Measurements from ENCODE around the gene KRT75.
"Not testable (repeated sequence)": the region's sequence is repeated elsewhere in the genome, so short reads cannot be mapped to it uniquely, and the experiment has no call there.

Gene KRT75

DNA sequence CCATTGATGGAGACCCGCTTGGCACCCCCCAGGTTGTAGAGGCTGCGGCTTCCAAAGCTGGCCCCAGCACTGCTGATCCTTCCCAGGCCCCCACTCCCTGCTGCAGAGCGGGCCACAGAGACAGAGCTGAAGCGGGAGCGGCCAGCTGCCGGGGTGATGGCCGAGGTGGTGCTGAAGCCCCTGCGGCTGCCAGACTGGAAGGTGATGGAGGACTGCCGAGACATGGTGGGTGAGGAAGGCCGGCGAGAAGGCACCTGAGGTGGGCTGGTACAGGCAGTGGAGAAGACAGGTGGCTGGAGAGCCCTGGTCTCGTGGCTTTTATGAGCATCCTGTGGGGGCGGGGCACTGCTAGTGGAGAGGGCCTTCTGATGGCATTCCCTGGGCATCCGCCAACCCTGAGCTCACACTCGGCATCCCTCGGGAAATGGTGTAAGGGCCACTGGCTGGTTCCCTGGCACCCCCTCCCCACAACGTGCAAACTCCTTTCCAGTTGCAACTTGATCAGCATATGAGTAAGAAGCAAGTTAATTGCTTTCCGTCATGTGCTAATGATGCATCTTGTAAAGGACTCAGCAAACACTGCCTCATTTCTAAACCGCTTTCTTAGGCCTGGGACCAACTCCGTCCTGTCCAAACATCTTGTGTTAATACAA is at the start of gene KRT75:
Gene KRT75, minus strand, starts transcription at position 291 of the 653 bp plus-strand sequence. Its CDS starts 67 bp downstream, at position 224.
- no peak for DNase-seq

DNA sequence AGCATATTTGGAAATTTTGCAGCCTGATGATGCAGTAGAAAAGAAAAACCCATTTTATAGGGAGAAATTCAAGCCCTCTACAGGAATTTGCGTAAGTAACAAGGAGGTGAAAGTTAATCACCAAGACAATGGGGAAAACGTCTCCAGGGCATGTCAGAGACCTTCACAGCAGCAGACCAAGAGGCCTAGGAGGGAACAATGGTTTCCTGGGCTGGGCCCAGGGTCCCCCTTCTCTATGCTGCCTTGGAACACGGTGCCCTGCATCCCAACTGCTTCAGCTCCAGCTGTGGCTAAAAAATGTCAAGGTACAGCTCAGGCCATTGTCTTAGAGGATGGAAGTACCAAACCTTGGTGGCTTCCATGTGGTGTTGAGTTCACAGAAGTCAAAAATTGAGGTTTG is 45.9 kb upstream of the KRT75 start:
- DNase-seq = no peak

DNA sequence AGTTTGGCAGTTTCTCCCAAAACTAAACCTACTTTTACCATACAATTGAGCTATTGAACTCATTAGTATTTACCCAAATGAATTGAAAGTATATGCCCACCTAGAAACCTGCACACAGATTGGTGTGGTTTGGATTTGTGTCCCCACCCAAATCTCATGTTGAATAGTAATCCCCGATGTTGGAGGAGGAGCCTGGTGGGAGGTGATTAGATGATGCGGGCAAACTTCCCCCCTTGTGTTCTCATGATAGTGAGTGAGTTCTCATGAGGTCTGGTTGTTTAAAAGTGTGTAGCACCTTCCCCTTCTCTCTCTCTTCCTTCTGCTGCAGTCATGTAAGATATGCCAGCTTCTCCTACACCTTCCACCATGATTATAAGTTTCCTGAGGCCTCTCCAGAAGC is 43.5 kb upstream of the KRT75 start:
- no peak for DNase-seq

DNA sequence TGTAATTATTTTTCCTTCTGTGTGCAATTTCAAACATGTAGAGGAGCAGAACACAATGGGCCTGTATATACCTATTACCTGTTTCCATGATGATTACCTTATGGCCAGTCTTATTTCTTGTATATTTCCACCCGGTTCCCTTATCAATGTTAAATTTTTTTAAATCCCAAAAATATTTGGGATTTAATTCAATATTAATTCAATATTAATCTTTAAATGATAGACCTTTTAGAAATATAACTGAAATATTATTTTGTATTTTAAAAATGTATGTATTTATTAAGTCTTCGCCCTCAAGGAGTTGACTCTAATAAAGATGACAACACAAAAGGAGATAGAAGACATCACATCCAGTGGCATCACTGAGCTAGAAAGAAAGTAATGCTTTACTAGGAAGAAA is 40.0 kb upstream of the KRT75 start:
- DNase-seq = no peak

DNA sequence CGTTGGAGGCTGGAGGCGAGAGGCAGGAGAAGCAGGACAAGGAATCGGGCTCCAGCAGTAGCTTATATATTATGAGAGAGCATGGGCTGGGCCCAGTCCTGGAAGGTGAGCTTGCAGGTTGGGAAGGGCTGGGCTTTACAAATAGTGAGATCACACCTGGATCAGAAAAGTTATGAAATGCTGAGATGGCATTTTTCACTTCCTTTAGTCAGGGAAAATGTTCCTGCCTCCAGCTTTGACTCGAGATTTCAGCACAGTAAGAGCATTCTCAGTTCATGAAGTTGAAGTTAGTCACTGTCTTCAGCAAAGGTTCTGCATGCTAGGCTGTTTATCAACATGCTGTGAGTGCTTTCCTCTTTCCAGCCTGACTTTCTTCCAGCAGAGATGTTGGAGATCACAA is 39.6 kb upstream of the KRT75 start, which contains the start of gene KRT6C:
Gene KRT6C, minus strand, starts transcription at position 38 of the 400 bp plus-strand sequence. CDS start 68 bp downstream, outside the sequence.
- no peak for DNase-seq

DNA sequence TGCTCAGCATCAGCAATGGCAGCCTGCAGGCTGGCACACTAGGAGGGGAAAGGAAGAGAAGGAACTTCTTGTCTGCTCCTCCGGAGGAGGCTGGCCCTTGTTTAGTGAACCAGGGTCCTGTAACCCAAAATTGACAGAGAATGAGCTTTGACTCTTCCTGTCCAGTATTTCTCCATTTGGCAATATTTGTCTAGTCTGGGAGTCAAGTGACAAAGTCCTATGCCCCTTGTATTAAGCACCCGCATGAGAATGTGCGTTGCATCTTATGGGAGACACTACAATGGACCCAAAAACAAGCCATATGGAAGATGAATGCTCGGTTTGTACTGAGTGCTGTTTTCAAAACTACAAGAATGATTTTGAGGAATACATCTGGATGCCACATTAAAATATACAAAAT is 35.7 kb upstream of the KRT75 start:
- no peak for DNase-seq

DNA sequence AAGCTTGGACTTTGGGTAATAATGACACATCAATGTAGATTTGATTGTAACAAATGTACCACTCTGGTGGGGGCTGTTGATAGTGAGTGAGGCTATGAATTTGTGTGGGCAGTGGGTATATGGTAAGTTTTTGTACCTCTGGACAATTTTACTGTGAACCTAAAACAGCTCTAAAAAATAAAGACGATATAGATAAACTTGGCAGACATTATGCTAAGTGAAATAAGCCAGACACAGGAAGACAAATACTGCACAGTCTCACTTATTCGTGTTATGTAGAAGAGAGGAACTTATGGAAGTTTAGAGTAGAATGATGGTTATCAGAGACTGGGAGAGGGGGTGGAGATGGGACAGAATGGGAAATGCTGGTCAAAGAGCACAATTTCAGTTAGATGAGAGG is 30.7 kb upstream of the KRT75 start:
- DNase-seq = no peak

DNA sequence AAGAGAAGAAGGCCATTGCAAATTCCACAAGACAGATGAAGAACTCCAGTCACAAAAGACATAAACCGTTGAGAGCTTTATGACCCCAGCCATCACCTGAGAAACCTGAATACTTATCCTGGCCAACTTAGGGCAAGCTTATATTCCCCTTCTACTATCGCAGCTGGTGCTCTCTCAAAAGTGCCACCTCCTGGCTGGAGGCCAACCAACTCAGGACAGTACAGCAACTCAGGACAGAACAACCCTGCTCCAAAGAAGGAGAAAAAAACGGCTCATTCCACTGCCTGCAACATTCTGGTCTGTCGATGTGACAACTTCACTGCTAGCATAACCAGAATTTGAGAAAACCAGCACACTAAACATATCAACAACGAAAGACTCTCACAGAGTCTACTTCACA is 27.5 kb upstream of the KRT75 start:
- no peak for DNase-seq

DNA sequence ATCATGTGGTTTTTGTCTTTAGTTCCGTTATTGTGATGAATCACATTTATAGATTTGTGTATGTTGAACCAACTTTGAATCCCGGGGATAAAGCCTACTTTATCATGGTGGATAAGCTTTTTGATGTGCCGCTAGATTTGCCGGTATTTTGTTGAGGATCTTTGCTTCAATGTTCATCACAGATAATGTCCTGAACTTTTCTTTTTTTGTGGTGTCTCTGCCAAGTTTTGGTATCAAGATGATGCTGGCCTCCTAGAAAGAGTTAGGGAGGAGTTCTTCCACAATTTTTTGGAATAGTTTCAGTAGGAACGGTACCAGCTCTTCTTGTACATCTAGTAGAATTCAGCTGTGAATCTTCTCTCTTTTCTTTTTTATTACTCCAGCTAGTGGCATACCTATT is 24.7 kb upstream of the KRT75 start:
- no peak for DNase-seq

DNA sequence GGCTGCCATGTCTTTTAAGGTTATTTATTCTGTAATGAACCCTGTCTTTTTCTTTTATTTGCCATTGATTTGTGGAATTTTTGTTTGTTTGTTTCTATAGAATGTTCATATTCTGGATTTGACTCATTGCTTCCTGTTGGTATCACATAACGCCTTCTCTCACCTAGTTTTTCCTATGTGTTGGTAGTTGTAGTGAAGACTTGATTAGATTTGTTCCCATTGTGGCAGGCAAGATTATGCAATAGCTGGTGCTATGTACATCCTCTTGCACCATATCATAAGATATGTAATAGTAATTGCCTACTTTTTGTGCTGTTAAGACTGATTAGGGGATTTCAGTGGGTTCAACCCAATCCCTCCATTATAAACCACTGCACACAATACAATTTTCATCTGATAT is 21.6 kb upstream of the KRT75 start:
- no peak for DNase-seq

DNA sequence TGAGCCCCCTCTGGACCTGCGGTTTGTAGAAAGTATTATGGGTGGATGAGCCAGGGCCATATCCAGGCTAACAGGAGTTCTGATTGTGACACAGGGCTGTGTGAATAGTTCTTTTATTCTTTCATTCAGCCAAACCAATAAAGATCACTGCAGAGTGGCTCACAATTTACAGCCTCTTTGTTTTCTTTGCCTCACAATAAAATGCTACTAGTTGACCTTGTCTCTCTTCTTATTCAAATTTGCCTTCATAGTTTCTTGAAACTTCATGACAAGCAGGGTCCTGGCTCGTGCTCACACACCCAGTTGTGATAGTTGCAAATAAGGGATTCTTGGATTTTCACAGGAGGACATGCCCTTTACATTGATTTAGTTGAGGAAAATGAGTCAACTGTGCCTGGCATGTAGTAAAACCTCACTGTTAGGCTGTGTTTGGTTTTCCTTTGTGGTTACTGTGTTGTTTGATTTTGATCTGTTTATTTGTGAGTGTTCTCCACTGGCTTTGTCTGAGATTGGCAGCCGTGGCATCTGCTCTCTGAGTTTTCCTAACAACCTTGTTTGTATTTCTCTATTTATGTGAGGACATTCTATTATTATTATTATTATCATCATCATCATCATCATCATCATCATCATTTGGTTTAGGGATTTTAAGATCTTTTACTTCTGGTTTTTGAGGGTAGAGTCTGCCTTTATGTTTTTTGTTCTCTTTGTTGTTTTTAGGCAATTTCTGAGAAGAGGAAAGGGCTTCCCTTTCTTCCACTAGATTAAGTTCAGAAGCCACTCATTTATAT is 20.4 kb upstream of the KRT75 start:
- DNase-seq = no peak

DNA sequence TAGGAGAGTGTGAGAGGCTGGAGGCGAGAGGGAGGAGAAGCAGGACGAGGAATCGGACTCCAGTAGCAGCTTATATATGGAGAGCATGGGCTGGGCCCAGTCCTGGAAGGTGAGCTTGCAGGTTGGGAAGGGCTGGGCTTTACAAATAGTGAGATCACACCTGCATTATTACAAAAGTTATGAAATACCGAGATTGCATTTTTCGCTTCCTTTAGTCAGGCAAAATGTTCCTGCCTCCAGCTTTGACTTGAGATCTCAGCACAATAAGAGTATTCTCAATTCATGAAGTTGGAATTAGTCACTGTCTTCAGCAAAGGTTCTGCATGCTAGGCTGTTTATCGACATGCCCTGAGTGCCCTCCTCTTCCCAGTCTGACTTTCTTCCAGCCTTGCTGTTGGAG is 17.9 kb upstream of the KRT75 start, which contains the start of gene KRT6B:
Gene KRT6B, minus strand, starts transcription at position 46 of the 400 bp plus-strand sequence. CDS start 68 bp downstream, outside the sequence.
- DNase-seq = no peak

DNA sequence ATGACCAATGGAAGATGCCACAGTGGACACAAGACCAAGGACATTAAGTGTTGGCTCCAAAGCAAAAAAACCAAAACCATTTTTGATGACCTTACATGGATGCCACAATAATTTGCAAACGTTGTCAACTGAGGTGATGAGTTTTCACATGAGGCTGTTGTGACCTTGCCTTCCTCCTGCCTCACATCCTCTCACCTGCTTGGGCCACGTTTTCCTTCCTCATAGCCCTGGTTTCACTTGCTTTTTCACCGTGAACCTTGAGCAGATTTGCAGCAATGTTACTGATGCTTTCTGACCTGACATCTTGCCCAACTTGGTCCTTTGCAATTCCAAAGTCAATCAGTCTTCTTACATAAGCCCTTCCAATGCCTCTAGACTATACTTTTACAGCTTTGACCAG is 14.1 kb upstream of the KRT75 start:
- DNase-seq = no peak

DNA sequence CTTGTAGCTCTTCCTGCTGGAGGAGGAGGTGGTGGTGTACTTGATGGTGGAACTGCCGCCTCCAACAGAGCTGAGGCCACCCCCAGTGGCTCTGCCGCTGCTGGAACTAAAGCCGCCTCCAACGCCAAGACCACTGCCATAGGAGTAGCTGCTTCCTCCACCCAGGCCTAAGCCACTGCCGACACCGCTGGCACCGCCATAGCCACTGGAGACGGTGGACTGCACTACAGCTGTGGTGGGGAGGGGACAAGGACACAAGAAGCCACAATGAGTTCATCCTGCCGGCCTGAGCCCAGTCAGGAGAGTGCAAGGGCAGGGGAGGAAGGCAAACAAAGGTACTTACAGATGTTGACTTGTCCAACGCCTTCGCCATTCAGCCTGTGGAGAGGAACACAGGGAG is 13.0 kb upstream of the KRT75 start:
- DNase-seq = not testable (repeated sequence)

DNA sequence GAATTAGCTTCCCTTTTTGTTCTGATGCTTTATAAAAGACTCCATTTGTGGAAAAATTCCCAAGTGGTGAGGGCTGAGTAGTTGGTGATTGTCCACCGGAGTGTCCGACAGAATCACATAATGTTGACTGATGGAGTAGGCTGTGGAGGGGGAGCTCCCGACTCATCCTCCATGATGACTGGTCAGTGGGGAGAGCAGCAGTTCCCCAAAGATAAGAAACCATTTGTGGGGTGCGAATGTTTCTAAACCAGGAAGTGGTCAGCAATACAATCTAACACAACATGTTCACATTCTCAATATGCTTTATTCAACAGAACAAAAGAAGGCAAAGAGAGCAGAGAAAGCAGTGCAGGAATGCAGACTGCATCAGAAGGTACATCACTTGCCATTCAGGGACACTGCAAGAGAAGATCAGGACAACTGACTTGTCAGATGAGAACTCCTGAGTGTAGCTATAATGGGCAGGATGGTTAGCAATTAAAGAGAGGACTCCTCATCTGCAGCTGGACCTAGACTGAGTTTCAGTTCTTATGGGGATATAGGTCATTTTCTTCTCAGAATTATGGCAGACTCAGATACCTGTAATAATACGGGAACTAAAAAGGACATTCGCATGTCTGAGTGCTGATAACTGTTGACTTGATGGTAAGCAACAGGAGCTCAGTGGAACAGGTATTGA is 12.3 kb upstream of the KRT75 start:
- DNase-seq = no peak

DNA sequence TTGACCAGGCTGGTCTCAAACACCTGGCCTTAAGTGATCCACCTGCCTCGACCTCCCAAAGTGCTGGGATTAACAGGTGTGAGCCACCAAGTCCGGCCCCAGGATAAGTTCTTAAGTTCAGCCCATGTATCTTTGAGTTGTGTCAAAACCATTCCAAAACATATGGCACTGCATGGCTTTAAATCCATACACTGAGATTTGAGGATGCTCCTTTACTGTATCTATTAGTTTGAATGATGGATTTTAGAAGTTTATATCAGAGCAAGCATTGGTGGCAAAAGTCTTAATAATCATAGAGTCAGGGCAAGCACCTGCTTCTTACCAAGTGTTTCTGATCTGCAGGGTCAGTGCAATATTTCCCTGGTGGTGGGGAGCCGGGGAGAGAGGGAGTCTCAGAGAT is 11.7 kb upstream of the KRT75 start:
- no peak for DNase-seq

DNA sequence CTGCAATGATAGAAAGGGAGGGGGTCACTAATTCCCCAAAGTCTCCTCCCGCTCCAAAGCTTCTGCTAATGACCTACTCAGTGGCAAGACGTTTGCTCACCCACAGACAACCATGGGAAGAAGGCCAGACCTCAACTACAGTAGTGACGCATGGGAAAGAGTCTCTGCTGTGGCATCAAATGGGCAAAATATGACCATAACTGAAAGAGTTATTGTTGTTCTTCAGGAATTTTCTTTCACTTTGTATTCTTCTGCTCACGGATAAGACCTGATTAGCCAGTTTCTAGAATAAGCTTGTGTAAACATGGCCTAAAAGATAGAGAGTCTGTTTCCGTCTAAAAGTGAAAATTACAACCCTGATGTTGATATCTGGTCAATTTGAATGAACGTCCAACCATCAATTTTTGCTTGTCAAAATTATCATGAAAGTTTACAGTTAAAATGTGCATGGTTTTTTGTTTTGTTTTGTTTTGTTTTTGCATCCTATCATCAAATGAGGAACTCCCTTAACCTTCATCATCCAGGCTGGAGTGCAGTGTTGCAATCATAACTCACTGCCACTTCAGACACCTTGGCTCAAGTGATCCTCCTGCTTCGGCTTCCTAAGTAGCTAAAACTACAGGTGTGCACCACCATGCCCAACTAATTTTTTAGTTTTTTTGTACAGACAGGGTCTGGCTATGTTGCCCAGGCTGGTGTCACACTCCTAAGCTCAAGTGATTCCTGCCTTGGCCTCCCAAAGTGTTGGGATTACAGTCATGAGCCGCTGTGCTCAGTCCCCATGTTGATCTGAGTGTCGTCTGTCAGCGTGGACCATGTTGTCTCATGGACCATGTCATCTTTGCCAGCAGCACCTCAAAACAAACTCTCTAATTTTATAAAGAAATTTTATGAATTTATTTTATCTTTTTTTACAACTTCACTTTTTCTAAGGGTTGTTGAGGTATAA is 10.8 kb upstream of the KRT75 start:
- no peak for DNase-seq

DNA sequence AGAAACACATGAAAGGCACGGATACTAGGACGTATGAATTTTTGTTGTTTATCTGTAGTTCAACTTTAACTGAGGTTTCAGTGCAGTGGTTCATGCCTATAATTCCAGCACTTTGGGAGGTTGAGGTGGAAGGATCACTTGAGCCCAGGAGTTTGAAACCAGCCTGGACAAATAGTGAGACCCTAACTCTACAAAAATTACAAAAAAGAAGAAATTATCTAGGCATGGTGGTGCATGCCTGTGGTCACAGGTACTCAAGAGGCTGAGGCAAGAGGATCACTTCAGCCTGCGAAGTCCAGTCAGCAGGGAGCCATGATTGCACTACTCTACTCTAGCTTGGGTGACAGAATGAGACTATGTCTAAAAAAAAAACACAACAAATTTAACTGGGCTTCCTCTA is 9.8 kb upstream of the KRT75 start:
- DNase-seq = no peak

DNA sequence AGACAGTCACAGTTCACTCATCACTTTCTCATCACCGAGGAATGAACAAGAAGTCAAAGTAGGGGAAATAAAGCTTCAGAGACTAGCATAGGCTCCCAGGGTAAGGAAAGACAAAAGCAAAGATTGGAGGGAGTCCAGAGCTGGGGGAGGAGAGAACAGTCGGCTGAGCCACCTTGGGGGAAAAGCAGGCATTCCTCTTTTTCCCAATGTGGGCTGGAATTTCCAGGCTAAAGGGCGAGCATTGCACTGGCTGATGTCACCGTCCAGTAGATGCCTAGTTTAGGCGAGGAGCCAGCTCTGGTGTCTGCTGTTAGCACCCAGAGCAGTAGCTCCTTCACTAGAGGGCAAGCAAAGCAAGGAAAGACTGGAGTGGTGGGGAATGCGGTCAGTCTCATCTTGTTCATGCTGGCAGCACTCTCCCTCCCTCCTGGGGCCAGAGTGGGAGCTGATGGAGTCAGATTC is 8.5 kb upstream of the KRT75 start:
- no peak for DNase-seq

DNA sequence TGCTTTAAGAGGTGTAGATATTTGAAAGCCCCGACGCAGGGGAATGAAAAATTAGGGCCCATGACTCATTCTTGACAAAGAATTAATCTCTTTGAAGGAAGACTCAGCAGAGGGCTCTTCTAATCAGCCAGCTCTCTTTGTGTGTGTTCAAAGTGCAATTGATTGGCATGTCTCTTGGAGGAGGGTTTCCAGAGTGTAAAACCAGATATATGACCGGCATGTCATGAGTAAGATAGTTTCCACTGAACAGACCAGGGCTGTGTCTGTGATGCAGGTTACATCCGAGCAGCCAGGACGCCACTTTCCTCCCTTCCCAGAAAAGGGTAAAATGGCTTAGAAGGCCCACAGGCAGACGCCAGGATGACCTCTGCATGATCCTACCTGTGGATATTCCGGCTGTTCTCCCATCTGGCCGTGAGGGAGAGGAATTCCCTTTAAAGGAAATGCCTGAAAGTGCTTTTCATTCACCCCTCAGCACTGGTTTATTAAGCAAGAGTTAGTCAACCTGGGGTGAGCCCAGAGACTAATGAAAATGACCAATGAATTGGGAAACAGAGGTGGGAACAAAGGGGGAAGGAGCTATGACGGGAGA is 7.2 kb upstream of the KRT75 start:
- no peak for DNase-seq

DNA sequence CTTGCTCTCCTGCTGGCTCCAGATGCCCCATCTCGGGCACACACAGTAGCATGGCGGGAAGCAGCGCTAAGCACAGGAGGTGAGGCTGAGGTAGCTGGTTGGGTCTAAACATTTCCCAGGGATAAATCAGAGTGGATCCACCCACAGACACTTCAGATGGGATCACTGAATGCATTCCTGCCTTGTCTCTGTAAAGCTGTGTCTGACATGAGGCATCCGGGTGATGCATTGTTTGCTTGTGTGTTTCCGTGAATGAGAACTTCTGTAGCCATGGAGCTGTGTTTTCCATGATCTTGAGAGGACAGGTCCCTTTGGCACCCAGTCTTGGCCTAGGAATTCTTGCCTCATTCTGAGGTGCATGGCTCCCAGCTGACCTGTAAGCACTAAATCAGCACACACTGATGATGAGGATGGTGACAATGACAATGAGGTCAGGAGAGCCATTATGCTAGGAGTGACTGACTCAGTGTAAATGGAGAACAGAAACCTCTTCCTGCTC is 6.7 kb upstream of the KRT75 start:
- DNase-seq = no peak

DNA sequence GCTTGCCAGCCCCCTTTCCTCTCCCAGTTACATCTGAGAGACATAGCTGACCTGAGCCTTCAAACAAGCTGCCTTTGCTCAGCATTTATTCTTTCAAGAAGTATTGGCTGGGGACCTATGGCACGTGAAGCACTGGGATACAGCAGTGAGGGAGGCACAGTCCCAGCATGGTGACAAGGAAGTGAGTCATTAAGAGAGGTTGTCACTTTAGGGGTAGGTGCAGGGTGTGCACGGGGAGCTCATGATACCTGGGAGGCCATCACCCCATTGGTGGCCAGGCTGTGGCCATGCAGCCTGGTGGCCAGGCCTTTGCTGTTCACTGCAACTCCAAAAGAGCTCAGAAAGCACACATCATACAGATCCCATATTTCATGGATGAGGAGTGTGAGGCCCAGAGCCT is 5.7 kb upstream of the KRT75 start:
- DNase-seq = no peak

Measured in activated T-cell treated with anti-CD3 and anti-CD28 coated beads, Interleukin-2, amount 50 U/mL, for 48 hours (primary cell).